ENCODE data around the gene PCDHGA1.
"Not testable (repeated sequence)": the region's sequence is repeated elsewhere in the genome, so short reads cannot be mapped to it uniquely, and the experiment has no call there.

Gene PCDHGA1

DNA sequence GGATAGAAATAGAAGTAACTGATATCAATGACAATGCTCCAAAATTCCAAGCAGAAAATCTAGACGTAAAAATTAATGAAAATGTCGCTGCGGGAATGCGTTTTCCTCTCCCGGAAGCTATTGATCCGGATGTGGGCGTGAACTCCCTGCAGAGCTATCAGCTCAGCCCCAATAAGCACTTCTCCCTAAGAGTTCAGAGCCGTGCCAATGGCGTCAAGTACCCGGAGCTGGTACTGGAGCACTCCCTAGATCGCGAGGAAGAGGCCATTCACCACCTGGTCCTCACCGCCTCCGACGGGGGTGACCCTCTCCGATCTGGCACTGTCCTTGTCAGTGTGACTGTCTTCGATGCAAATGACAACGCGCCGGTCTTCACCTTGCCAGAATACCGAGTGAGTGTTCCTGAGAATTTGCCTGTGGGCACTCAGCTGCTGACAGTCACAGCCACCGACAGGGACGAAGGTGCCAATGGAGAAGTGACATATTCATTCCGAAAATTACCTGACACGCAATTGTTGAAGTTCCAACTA is 83.3 kb downstream of the PCDHGA1 start:
- DNase-seq, result no peak

DNA sequence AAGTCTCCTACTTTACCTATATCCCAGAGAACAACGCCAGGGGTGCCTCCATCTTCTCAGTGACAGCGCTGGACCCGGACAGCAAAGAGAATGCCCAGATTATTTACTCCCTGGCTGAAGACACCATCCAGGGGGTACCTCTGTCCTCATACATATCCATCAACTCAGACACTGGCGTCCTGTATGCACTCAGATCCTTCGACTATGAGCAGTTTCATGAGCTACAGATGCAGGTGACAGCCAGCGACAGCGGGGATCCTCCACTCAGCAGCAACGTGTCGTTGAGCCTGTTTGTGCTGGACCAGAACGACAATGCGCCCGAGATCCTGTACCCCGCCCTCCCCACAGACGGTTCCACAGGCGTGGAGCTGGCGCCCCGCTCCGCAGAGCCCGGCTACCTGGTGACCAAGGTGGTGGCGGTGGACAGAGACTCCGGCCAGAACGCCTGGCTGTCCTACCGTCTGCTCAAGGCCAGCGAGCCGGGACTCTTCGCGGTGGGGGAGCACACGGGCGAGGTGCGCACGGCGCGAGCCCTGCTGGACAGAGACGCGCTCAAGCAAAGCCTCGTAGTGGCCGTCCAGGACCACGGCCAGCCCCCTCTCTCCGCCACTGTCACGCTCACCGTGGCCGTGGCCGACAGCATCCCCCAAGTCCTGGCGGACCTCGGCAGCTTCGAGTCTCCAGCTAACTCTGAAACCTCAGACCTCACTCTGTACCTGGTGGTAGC is 84.4 kb downstream of the PCDHGA1 start:
- DNase-seq, result not testable (repeated sequence)

DNA sequence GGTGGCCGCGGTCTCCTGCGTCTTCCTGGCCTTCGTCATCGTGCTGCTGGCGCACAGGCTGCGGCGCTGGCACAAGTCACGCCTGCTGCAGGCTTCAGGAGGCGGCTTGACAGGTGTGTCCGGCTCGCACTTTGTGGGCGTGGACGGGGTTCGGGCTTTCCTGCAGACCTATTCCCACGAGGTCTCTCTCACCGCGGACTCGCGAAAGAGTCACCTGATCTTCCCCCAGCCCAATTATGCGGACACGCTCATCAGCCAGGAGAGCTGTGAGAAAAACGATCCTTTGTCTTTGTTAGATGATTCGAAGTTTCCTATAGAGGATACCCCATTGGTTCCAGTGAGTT is 84.9 kb downstream of the PCDHGA1 start:
- DNase-seq, result not testable (repeated sequence)

- DNase-seq, result peak; percentile 88
These were observed 87.3 kb downstream of the PCDHGA1 start, which contains the start of gene PCDHGB7 for GRCh38 chr5:141417494-141418172. TSS of gene PCDHGB7 (plus strand) at chr5:141417677. CDS start at chr5:141417860, 183 bp downstream.

DNA sequence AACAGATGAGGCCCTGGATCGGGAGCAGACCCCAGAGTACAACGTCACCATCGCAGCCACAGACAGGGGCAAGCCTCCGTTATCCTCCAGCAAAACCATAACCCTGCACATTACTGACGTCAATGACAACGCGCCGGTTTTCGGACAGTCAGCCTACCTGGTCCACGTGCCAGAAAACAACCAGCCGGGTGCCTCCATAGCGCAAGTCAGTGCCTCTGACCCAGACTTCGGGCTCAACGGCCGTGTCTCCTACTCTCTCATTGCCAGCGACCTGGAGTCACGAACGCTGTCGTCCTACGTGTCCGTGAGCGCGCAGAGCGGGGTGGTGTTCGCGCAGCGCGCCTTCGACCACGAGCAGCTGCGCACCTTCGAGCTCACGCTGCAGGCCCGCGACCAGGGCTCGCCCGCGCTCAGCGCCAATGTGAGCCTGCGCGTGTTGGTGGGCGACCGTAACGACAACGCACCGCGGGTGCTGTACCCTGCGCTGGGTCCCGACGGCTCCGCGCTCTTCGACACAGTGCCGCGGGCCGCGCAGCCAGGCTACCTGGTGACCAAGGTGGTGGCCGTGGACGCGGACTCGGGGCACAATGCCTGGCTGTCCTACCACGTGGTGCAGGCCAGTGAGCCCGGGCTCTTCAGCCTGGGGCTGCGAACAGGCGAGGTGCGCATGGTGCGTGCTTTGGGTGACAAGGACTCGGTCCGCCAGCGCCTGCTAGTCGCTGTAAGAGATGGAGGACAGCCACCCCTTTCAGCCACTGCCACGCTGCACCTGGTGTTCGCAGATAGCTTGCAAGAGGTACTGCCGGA is 89.0 kb downstream of the PCDHGA1 start:
- no peak for DNase-seq

GRCh38 chr5:141420855-141421488 is 90.7 kb downstream of the PCDHGA1 start, which contains the start of gene PCDHGA11:
TSS of gene PCDHGA11 (plus strand) at chr5:141421051. CDS start at chr5:141421228, 177 bp downstream.
- DNase-seq, result peak; percentile 82

GRCh38 chr5:141421489-141421855 is 91.2 kb downstream of the PCDHGA1 start:
- no peak for DNase-seq

DNA sequence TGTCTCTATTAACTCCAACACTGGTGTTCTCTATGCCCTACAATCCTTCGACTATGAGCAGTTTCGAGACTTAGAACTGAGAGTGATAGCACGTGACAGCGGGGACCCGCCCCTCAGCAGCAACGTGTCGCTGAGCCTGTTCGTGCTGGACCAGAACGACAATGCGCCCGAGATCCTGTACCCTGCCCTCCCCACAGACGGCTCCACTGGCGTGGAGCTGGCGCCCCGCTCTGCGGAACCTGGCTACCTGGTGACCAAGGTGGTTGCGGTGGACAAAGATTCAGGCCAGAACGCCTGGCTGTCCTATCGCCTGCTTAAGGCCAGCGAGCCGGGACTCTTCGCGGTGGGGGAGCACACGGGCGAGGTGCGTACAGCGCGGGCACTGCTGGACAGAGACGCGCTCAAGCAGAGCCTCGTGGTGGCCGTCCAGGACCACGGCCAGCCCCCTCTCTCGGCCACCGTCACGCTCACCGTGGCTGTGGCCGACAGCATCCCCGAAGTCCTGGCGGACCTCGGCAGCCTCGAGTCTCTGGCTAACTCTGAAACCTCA is 92.5 kb downstream of the PCDHGA1 start:
- no peak for DNase-seq

DNA sequence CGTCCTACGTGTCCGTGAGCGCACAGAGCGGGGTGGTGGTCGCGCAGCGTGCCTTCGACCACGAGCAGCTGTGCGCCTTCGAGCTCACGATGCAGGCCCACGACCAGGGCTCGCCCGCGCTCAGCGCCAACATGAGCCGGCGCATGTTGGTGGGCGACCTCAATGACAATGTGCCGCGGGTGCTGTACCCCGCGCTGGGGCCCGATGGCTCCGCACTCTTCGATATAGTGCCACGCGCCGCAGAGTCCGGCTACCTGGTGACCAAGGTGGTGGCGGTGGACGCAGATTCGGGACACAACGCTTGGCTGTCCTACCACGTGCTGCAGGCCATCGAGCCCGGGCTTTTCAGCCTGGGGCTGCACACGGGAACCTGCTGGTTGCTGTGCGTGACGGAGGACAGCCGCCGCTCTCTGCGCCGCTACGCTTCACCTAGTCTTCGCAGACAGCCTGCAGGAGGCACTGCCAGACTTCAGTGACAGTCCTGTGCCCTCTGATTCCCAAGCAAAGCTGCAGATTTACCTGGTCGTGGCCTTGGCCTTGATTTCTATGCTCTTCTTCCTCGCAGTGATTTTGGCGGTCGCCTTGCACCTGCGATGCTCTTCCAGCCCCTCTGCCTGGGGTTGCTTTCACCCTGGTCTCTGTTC is 97.6 kb downstream of the PCDHGA1 start:
- DNase-seq, result no peak

GRCh38 chr5:141430332-141431113 is 100.2 kb downstream of the PCDHGA1 start, which contains the start of gene PCDHGA12:
TSS of gene PCDHGA12 (plus strand) at chr5:141430507. CDS start at chr5:141430760, 253 bp downstream.
- DNase-seq, result peak; percentile 85

- peak; percentile 29 for DNase-seq
These were observed 101.0 kb downstream of the PCDHGA1 start for GRCh38 chr5:141431286-141431685.

DNA sequence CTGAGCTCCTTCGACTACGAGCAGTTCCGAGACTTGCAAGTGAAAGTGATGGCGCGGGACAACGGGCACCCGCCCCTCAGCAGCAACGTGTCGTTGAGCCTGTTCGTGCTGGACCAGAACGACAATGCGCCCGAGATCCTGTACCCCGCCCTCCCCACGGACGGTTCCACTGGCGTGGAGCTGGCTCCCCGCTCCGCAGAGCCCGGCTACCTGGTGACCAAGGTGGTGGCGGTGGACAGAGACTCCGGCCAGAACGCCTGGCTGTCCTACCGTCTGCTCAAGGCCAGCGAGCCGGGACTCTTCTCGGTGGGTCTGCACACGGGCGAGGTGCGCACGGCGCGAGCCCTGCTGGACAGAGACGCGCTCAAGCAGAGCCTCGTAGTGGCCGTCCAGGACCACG is 102.0 kb downstream of the PCDHGA1 start:
- not testable (repeated sequence) for DNase-seq

- not testable (repeated sequence) for DNase-seq
These were observed 102.4 kb downstream of the PCDHGA1 start for GRCh38 chr5:141432726-141433125.

- DNase-seq, result no peak
These were observed 103.7 kb downstream of the PCDHGA1 start for GRCh38 chr5:141434006-141434405.

- no peak for DNase-seq
These were observed 106.9 kb downstream of the PCDHGA1 start for GRCh38 chr5:141437221-141437620.

- DNase-seq, result no peak
These were observed 109.3 kb downstream of the PCDHGA1 start for GRCh38 chr5:141439411-141440141.

DNA sequence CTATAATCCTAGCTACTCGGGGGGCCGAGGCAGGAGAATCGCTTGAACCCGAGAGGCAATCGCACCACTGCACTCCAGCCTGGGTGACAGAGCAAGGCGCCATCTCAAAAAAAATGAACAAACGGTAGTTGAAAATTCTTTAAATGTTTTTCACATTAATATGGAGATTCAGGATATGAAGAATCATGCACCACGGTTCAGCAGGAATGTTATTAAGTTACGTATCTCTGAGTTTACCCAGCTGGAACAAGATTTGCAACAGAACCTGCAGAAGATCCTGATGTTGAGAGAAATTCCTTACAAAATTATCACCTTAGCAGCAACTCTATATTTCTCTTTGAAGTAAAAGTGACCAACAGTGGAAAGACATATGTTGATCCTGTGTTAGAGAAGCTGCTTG is 110.0 kb downstream of the PCDHGA1 start:
- no peak for DNase-seq

DNA sequence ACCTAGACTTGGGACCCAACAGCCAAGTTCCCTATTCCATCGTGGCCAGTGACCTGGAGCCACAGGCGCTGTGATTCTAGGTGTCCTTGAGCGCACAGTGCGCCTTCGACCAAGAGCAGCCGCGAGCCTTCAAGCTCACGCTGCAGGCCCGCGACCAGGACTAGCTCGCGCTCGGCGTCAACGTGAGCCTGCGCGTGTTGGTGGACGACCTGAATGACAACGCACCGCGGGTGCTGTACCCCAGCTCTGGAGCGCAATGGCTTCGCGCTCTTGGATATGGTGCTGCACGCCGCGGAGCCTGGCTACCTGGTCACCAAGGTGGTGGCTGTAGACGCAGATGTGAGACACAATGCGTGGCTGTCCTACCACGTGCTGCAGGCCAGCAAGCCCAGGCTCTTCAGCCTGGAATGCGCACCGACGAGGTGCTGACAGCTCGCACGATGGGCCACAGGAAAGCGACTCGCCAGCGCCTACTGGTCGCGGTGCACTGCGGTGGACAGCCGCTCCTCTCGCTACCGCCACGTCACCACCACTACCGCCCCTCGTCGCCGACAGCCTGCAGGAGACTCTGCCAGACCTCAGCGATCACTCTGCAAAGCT is 111.4 kb downstream of the PCDHGA1 start:
- DNase-seq, result no peak

DNA sequence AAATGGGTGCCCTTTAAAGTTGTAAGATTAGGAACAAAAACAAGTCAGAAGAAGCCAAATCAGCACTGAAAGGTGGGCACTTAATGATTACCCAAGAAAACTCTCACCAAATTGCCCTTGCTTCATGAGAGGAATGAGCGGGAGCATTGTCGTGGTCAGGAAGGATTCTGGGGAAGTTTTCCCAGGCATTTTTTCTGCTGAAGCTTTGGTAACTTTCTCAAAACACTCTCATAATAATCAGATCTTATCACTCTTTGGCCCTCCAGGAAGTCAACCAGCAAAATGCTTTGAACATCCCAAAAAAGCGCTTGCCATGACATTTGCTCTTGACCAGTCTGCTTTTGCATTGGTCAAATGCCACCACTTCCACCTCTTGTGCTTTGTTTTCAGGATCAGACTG is 135.0 kb downstream of the PCDHGA1 start:
- DNase-seq, result no peak

GRCh38 chr5:141475625-141476131 is 145.4 kb downstream of the PCDHGA1 start, which contains the start of gene PCDHGC3:
TSS of gene PCDHGC3 (plus strand) at chr5:141475966. CDS start at chr5:141476117, 151 bp downstream.
- DNase-seq, result peak; percentile 82

Data from suppressor macrophage treated with lipopolysaccharide for 4 hours (primary cell).